Muscle of leg (tissue), 11 donors: ENCODE data around the gene CFAP43. TPM values are rescaled to one million over a fixed set of nuclear protein-coding genes. Genes with fewer than 3 reads are reported as not detected.
"Not testable (repeated sequence)": the region's sequence is repeated elsewhere in the genome, so short reads cannot be mapped to it uniquely, and the experiment has no call there.

ENCODE experiments used
- DNase-seq: peaks from one replicate; pipeline ENCODE4 v3.0.0; 2013
- H3K27ac ChIP-seq: one replicate; pipeline ENCODE4 v1.5.1; 2013; ENCODE audit warnings: mild to moderate bottlenecking, low read length, control low read depth
- H3K27me3 ChIP-seq: one replicate; pipeline ENCODE4 v1.6.1; 2013; ENCODE audit warnings: low read length; ENCODE audit not compliant: control insufficient read depth, insufficient read depth
- H3K36me3 ChIP-seq: one replicate; pipeline ENCODE4 v1.6.1; 2013; ENCODE audit warnings: low read length; ENCODE audit not compliant: control insufficient read depth, insufficient read depth
- H3K4me1 ChIP-seq: one replicate; pipeline ENCODE4 v1.6.1; 2013; ENCODE audit warnings: low read length; ENCODE audit not compliant: control insufficient read depth, insufficient read depth
- H3K4me3 ChIP-seq: one replicate; pipeline ENCODE4 v1.5.1; 2013; ENCODE audit warnings: low read length, control low read depth
- H3K9me3 ChIP-seq: replicated peaks from 2 replicates; pipeline ENCODE4 v1.6.1; 2013; ENCODE audit warnings: low read depth, low read length; ENCODE audit not compliant: control insufficient read depth
- WGBS: methylation state at CpG from one replicate; pipeline ENCODE4 v1.1.5; 2013; ENCODE audit warnings: missing lambda C conversion rate; ENCODE audit not compliant: insufficient coverage; 5-methylcytosine and 5-hydroxymethylcytosine counted together
- polyA plus RNA-seq, 8 donors: library from polyadenylated mRNA; unstranded; fragments of 120-200 nt; gene quantifications; one replicate each; pipeline versions ENCODE4 v1.2.1 to v1.2.3, GENCODE V29; 2013; ENCODE audit warnings: inconsistent platforms in 1 of 8, low replicate concordance in 1 of 8; ENCODE audit not compliant: insufficient read length in 8 of 8, insufficient read depth in 1 of 8
- total RNA-seq: library from RNA; stranded (reverse); fragments of 120-200 nt; gene quantifications from one replicate; pipeline ENCODE4 v1.2.4, GENCODE V29; 2013

CFAP43 gene
- total and polyA plus RNA-seq, 9 donors: 0.11 to 1.1 (median 0.24) TPM

GRCh38 chr10:104197364-104197763, 34.8 kb downstream of the CFAP43 start:
- Histone ChIP-seq H3K4me3 (no peak overlapping the region), H3K9me3 (no peaks in the 10 kb centered on the region), H3K27ac (no peak overlapping the region), H3K27me3 (no peaks in the 10 kb centered on the region), H3K4me1 (no peaks in the 10 kb centered on the region), H3K36me3 (no peaks in the 10 kb centered on the region)
- DNase-seq: no peak
- WGBS: no CpG with 5 or more reads among the region's 2 CpGs

- Histone ChIP-seq H3K4me3 (no peak overlapping the region), H3K4me1 (no peaks in the 10 kb centered on the region), H3K27me3 (no peaks in the 10 kb centered on the region), H3K27ac (no peak overlapping the region), H3K9me3 (no peaks in the 10 kb centered on the region), H3K36me3 (no peaks in the 10 kb centered on the region)
- no peak for DNase-seq
- WGBS: no CpG with 5 or more reads among the region's 2 CpGs
These were observed 36.5 kb downstream of the CFAP43 start for GRCh38 chr10:104195706-104196105.

GRCh38 chr10:104193787-104194186, 38.4 kb downstream of the CFAP43 start:
- Histone ChIP-seq H3K27ac (no peak overlapping the region), H3K4me3 (no peak overlapping the region), H3K9me3 (no peaks in the 10 kb centered on the region), H3K27me3 (no peaks in the 10 kb centered on the region), H3K4me1 (no peaks in the 10 kb centered on the region), H3K36me3 (no peaks in the 10 kb centered on the region)
- WGBS: 77% methylated on average over 13 of the region's 17 CpGs
- no peak for DNase-seq

GRCh38 chr10:104190695-104191094, 41.5 kb downstream of the CFAP43 start:
- 91% methylated on average over 4 of the region's 5 CpGs for WGBS
- no peak overlapping the region for H3K27ac ChIP-seq
- no peaks in the 10 kb centered on the region for H3K4me1 ChIP-seq

GRCh38 chr10:104183682-104184081, 48.5 kb downstream of the CFAP43 start:
- Histone ChIP-seq H3K36me3 (no peaks in the 10 kb centered on the region), H3K4me3 (no peak overlapping the region), H3K27me3 (no peaks in the 10 kb centered on the region), H3K4me1 (no peaks in the 10 kb centered on the region), H3K27ac (no peak overlapping the region), H3K9me3 (no peaks in the 10 kb centered on the region)
- no peak for DNase-seq
- 81% methylated on average over 3 of the region's 4 CpGs for whole genome bisulfite sequencing

More at GRCh38 chr10:104190695-104191094, 41.5 kb downstream of the CFAP43 start:
- no peaks in the 10 kb centered on the region for H3K9me3 ChIP-seq
- H3K36me3 ChIP-seq: no peaks in the 10 kb centered on the region
- H3K4me3 ChIP-seq: no peak overlapping the region
- no peak for DNase-seq
- H3K27me3 ChIP-seq: no peaks in the 10 kb centered on the region

GRCh38 chr10:104174136-104174535, 58.0 kb downstream of the CFAP43 start:
- not testable (repeated sequence) for DNase-seq, H3K27me3 ChIP-seq, H3K4me3 ChIP-seq, H3K4me1 ChIP-seq, H3K9me3 ChIP-seq, H3K36me3 ChIP-seq, H3K27ac ChIP-seq
- WGBS: no CpG with 5 or more reads among the region's 1 CpG

- Histone ChIP-seq H3K27me3 (no peaks in the 10 kb centered on the region), H3K9me3 (no peaks in the 10 kb centered on the region), H3K27ac (no peak overlapping the region), H3K36me3 (no peaks in the 10 kb centered on the region), H3K4me3 (no peak overlapping the region), H3K4me1 (no peaks in the 10 kb centered on the region)
- WGBS: 79% methylated on average over 3 of the region's 5 CpGs
- no peak for DNase-seq
These were observed 61.4 kb downstream of the CFAP43 start for GRCh38 chr10:104170610-104171254.

GRCh38 chr10:104155591-104155990, 76.6 kb downstream of the CFAP43 start:
- no peak for DNase-seq
- H3K36me3 ChIP-seq: no peaks in the 10 kb centered on the region
- no peak overlapping the region for H3K4me3 ChIP-seq
- H3K9me3 ChIP-seq: peaks cover 3% of the 10 kb centered on the region
- WGBS: 63% methylated on average over 2 of the region's 2 CpGs
- H3K27ac ChIP-seq: no peak overlapping the region
- no peaks in the 10 kb centered on the region for H3K4me1 ChIP-seq
- peaks cover 10% of the 10 kb centered on the region for H3K27me3 ChIP-seq

GRCh38 chr10:104151737-104152136, 80.4 kb downstream of the CFAP43 start:
- Histone ChIP-seq H3K4me1 (no peaks in the 10 kb centered on the region), H3K36me3 (no peaks in the 10 kb centered on the region), H3K27me3 (peaks cover 8% of the 10 kb centered on the region), H3K27ac (no peak overlapping the region), H3K4me3 (no peak overlapping the region), H3K9me3 (peaks cover 3% of the 10 kb centered on the region)
- DNase-seq: no peak

- H3K27me3 ChIP-seq: peaks cover 4% of the 10 kb centered on the region
- no peak for DNase-seq
- H3K36me3 ChIP-seq: no peaks in the 10 kb centered on the region
- H3K9me3 ChIP-seq: peaks cover 3% of the 10 kb centered on the region
- no peak overlapping the region for H3K4me3 ChIP-seq
- no peaks in the 10 kb centered on the region for H3K4me1 ChIP-seq
- no peak overlapping the region for H3K27ac ChIP-seq
These were observed 82.0 kb downstream of the CFAP43 start for GRCh38 chr10:104150139-104150538.

- H3K36me3 ChIP-seq: no peaks in the 10 kb centered on the region
- no peak overlapping the region for H3K4me3 ChIP-seq
- 60% methylated on average over 1 of the region's 1 CpG for WGBS
- no peaks in the 10 kb centered on the region for H3K27me3 ChIP-seq
- no peaks in the 10 kb centered on the region for H3K4me1 ChIP-seq
- peak; percentile 26 for DNase-seq
- no peak overlapping the region for H3K27ac ChIP-seq
- H3K9me3 ChIP-seq: no peaks in the 10 kb centered on the region
These were observed 85.3 kb downstream of the CFAP43 start for GRCh38 chr10:104146882-104147281.
